Right lobe of liver (tissue), 4 donors: ENCODE measurements around the gene SLC24A3.
A peak's percentile ranks its signal among the peaks of the same experiment; 100 is the strongest.

Experiments
- CTCF ChIP-seq, 4 donors: fragments of 200-600 bp in 3 of 4; fragments of 450-650 bp in 1 of 4; IDR thresholded peaks; one replicate each; pipeline versions ENCODE4 v1.5.1 to v1.8.0; 2016 to 2022; ENCODE audit warnings: antibody characterized with exemption in 4 of 4, mild to moderate bottlenecking in 2 of 4
- POLR2A ChIP-seq: fragments of 450-650 bp; IDR thresholded peaks from one replicate; pipeline ENCODE4 v1.6.1; 2017; ENCODE audit warnings: antibody characterized with exemption, mild to moderate bottlenecking
- donor health status: DM: no; HTN: no; CAD: no.
- donor health status: DM: no; HTN: no; CAD: no.
- donor health status: DM: no; HTN: yes; CAD: no.

GRCh38 chr20:19628570-19629134, 416.2 kb downstream of the SLC24A3 start:
- TF ChIP-seq CTCF (IDR thresholded peaks at IDR 0.05) (peak; percentile 57 to 78 (median 72)), POLR2A (no peak)
